ENCODE data around the gene CARMIL3.
A peak's percentile ranks its signal among the peaks of the same experiment; 100 is the strongest.
"Not testable (repeated sequence)": the region's sequence is repeated elsewhere in the genome, so short reads cannot be mapped to it uniquely, and the experiment has no call there.

Gene CARMIL3, protein sequence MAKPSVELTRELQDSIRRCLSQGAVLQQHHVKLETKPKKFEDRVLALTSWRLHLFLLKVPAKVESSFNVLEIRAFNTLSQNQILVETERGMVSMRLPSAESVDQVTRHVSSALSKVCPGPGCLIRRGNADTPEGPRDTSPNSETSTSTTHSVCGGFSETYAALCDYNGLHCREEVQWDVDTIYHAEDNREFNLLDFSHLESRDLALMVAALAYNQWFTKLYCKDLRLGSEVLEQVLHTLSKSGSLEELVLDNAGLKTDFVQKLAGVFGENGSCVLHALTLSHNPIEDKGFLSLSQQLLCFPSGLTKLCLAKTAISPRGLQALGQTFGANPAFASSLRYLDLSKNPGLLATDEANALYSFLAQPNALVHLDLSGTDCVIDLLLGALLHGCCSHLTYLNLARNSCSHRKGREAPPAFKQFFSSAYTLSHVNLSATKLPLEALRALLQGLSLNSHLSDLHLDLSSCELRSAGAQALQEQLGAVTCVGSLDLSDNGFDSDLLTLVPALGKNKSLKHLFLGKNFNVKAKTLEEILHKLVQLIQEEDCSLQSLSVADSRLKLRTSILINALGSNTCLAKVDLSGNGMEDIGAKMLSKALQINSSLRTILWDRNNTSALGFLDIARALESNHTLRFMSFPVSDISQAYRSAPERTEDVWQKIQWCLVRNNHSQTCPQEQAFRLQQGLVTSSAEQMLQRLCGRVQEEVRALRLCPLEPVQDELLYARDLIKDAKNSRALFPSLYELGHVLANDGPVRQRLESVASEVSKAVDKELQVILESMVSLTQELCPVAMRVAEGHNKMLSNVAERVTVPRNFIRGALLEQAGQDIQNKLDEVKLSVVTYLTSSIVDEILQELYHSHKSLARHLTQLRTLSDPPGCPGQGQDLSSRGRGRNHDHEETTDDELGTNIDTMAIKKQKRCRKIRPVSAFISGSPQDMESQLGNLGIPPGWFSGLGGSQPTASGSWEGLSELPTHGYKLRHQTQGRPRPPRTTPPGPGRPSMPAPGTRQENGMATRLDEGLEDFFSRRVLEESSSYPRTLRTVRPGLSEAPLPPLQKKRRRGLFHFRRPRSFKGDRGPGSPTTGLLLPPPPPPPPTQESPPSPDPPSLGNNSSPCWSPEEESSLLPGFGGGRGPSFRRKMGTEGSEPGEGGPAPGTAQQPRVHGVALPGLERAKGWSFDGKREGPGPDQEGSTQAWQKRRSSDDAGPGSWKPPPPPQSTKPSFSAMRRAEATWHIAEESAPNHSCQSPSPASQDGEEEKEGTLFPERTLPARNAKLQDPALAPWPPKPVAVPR (N-terminal part only)

DNA sequence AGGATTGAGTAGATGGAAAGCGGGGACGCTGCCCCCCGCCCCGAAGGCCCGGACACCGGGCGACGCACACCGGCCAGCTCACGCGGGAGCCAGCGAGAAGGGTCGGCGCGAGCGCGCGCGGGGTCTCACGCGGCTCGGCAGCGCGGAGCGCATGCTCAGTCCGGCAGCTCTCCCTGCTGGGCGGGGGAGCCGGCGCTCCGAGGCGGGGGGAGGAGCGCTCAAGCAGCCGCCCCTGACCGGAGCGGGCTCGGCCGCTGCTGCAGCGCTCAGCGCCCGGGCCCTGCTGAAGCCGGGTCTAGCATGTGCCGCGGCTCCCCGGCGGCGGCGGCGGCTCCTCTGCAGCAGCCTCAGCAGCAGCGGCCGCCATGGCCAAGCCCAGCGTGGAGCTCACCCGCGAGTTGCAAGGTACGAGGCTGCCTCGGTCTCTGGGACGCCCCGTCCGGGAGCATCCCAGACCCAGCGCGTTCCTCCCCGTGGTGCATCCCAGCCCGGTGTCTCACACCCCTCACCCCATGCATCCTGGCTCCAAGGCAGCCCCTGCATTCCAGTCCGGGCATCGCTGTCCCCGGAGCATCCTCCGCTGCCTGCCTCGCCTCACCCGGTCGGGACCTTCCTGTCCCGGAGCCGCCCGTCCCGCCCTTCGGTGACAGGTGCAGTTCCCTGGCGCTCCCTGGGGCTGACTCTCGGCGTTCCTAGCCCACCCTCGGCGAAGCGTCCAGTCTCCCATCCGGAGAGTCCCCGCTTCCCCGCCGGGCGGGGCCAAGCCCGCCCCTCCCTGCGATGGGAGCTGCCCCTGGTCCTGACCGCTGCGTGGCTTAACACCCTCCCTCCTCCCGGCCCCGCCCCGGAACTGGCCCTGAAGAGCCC, at the start of gene CARMIL3:
Gene CARMIL3 (plus strand): TSS at position 221 of the 867 bp plus-strand sequence. CDS start 145 bp downstream, at position 366.
- DNase-seq (ENCODE audit: low spot score) = peak; percentile 91

DNA sequence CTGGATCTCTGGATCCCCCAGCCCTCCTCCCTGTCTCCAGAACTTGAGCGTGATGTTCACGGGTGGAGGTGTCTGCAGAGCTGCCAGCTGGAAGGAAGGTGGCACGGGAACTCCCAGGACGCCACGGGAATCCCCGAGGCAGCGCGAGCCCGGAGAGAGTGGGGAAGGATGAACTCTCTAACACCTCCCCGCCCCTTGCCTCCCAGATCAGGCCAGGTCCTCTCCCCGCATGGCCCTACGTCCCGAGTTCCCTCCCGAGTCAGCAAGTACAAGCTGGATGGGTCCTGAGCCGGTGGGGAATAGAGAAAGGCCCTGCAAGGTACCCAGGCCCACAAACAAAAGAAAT, 45.4 kb upstream of the CARMIL3 start:
- not testable (repeated sequence) for DNase-seq (ENCODE audit: low spot score)

DNA sequence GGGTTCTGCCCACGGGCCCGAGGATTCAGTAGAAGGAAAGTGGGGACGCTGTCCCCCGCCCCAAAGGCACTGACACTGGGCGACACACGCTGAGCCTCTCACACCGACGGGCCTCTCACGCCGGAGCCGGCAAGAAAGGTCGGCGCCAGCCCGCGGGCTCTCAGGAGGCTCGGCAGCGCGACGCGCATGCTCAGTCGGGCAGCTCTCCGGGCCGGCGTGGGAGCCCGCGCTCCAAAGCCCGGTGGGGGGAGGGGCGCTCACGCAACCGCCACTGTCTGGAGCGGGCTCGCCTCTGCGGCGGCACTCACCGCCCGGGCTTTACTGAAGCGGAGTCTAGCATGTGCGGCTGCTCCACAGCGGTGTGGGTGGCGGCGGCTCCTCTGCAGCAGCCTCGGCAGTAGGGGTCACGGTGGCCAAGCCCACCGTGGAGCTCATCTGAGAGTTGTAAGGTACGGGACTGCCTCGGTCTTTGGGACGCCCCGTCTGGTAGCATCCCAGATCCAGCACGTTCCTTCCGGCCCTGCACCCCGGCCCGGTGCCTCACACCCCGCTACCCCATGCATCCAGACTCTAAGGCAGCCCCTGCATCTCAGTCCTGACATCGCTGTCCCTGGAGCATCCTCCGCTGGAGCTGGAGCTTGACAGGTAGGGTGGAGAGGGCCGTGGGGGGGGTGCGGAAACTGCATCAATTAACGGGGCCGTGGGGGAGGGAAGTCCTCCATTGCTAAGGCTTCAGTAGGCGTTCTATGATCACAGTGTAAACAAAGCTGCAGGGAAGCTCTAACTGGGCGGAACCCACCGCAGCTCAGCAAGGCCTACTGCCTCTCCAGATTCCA, 44.8 kb upstream of the CARMIL3 start:
- DNase-seq (ENCODE audit: low spot score) = not testable (repeated sequence)

DNA sequence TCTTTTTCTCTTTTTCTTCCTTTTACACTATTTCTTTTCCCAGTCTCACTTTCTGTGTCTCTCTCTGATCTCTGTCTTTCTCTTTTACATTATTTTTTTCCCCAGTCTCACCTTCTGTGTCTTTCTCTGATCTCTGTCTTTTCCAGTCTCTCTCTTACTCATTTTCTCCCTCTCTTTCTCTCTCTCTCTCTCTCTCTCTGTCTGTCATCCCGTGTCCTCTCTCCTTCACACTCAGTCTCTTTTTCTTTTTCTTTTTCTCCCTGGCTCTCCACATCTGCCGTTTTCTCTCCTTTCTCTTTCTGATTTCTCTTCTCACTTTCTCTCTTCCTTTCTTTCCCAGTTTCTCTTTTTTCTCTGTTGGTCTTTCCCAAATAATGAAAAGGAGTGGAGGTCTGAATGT, 40.8 kb upstream of the CARMIL3 start:
- no peak for DNase-seq (ENCODE audit: low spot score)

DNA sequence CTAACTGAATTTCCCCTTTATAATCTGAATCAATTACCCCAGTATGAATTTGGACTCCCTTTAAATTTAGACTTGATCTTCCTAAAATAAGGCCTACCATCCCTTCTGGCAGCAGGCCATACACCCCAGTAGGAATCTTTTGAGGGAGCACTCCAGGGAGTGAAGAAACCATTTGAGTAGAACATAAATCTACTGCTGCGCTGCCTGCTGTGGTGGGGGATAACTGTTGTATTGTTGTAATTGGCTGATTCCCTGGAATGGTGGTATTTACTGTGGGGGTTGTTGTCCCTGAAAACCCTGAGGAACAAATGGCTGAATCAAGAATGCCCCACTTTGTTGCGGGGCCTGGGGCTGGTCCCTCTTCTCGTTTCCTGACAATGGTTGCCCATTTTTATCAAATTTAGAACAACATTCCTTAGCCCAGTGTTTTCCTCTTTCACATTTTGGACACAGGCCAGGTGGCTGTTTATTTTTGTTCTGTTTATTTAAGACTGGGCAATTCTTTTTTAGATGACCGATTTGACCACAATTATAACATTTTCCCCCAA, 39.0 kb upstream of the CARMIL3 start:
- DNase-seq (ENCODE audit: low spot score) = not testable (repeated sequence)

DNA sequence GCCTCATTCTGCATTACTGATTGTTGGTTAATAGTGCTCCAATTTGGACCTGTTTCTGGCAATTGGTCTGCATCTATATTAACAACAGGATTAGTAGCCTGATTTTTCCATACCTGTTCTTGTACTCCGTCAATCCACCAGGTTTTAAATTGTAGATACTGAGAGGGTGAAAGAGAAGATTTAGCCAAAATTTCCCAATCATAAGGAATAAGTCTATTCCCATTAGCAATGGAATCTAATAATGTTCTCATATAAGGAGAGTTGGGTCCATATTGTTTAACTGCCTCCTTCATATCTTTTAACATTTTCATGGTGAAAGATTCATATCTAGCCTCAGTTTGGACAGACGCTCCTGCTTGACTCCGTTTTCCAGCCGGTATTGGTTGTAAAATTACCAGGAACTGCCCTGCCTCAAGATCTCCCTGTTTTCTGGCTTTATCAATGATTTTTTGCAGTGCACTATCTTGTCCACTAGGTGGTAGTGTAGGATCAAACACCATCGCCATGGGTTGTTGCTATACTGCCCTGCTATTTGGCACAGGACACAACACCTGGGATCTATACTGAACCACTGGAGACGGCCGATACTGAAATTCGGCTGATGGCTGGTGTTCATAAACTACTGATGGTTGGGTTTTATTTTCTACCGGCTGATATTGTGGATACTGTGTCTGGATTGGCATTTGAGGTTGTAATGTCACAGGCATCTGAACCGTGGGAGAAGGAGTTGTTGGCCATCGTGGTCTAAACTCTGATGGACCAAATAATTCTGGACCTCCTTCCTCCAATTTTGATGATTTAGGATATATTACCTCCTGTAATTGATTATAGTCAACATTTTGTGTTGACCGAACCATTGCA, 37.9 kb upstream of the CARMIL3 start:
- peak; percentile 72 for DNase-seq (ENCODE audit: low spot score)

DNA sequence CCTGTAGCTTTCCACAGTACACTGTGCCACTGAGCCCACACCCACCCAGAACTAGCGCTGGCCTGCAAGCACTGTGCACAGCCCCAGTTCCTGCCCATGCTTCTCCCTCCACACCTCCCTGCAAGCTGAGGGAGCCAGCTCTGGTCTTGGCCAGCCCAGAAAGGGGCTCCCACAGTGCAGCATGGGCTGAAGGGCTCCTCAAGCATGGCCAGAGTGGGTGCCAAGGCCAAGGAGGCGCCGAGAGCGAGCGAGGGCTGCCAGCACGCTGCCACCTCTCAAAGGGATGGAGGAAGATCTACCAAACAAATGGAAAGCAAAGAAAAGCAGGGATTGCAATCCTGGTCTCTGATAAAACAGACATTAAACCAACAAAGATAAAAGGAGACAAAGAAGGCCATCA, 36.1 kb upstream of the CARMIL3 start:
- not testable (repeated sequence) for DNase-seq (ENCODE audit: low spot score)

DNA sequence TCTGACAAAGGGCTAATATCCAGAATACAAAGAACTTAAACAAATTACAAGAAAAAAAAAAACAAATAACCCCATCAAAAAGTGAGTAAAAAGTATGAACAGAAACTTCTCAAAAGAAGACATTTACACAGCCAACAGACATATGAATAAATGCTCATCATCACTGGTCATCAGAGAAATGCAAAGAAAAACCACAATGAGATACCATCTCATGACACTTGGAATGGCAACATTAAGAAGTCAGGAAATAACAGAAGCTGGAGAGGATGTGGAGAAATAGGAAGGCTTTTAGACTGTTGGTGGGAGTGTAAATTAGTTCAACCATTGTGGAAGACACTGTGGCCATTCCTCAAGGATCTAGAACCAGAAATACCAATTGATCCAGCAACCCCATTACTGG, 32.8 kb upstream of the CARMIL3 start:
- not testable (repeated sequence) for DNase-seq (ENCODE audit: low spot score)

DNA sequence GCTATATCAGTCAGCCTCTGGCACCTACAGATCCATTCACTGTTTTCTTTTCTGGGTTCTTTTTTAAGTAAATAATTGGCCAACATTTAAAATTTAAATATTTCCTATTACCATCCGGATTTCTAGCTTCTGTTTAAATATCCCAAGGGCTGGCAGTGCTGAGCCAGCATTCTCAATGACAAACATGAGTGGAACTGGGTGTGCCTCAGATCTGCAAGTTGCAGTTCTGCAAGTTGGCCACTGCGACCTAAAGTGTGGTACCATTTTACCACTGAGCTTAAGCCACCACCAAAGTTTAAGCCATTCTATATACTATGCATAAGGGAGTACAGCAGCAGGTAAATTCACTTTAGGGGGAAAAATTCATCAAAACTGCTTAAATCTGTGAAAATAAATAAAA, 31.9 kb upstream of the CARMIL3 start:
- DNase-seq (ENCODE audit: low spot score) = not testable (repeated sequence)

DNA sequence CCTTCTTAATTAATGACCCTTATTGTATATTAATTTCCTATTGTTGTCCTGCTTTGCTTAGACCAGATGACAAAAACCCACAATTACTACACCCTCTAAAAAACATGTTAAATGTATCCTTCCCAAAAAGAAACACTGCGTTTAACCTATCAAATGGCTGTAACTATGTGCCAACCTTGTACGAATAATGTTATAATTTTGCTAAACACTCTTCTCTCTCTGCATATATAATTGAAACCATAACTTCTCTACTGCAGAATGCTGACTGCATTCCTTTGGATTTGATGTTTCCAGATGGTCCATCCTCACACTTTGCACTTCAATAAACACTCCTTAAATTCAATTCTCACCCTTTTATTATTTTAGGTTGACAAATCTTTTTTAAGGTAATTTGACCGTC, 31.3 kb upstream of the CARMIL3 start:
- not testable (repeated sequence) for DNase-seq (ENCODE audit: low spot score)

DNA sequence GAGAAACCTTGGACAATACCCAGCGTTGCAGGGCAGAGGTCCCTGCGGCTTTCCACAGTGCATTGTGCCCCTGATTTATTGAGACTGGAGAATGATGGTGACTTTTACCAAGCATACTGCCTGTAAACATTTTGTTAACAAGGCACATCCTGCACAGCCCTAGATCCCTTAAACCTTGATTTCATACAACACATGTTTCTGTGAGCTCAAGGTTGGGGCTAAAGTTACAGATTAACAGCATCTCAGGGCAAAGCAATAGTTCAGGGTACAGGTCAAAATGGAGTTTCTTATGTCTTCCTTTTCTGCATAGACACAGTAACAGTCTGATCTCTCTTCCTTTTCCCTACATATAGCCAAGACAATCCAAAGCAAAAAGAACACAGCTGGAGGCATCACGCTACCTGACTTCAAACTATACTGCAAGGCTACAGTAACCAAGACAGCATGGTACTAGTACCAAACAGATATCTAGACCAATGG, 26.8 kb upstream of the CARMIL3 start:
- not testable (repeated sequence) for DNase-seq (ENCODE audit: low spot score)

DNA sequence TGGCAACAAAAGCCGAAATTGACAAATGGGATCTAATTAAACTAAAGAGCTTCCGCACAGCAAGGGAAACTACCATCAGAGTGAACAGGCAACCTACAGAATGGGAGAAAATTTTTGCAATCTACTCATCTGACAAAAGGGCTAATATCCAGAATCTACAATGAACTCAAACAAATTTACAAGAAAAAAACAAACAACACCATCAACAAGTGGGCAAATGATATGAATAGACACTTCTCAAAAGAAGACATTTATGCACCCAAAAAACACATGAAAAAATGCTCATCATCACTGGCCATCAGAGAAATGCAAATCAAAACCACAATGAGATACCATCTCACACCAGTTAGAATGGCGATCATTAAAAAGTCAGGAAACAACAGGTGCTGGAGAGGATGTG, 22.1 kb upstream of the CARMIL3 start:
- DNase-seq (ENCODE audit: low spot score) = not testable (repeated sequence)

DNA sequence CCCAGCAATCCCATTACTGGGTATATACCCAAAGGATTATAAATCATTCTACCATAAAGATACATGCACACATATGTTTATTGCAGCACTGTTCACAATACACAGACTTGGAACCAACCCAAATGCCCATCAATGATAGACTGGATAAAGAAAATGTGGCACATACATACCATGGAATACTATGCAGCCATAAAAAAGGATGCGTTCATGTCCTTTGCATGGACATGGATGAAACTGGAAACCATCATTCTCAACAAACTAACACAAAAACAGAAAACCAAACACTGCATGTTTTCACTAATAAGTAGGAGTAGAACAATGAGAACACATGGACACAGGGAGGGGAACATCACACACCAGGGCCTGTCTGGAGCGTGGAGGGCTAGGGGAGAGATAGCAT, 20.5 kb upstream of the CARMIL3 start:
- DNase-seq (ENCODE audit: low spot score) = not testable (repeated sequence)

DNA sequence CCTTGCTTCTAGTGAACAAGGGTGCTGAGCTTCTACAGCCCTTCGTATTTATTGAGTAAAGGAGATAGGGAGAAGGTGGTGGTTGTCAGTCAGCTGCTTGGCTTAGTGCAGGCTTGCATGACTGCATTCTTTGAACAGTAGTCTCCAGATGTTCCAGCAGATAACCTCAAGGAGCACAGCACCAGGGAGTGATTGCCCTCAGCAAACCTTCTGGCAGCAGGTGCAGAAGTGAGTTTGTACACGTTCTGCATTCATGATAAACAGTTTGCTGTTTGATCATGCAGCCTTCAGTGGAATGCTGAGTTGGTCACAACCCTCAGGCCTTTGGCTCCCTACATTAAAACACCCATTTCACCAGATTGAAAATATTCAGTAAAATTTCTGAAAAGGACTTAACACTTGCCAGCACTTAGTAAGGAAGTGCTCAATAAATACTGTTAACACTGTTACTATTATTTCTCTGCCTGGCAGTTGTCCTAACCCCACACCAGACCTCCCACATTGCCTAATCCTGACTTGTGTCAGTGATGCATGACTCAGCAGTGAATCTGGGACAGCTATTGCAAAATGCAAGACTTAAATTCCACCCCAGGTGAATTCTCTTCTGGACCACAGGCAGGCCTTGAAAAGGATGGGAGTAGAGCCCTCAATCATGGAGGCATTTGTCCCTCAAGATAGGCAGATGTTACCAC, 18.9 kb upstream of the CARMIL3 start:
- DNase-seq (ENCODE audit: low spot score) = peak; percentile 67

DNA sequence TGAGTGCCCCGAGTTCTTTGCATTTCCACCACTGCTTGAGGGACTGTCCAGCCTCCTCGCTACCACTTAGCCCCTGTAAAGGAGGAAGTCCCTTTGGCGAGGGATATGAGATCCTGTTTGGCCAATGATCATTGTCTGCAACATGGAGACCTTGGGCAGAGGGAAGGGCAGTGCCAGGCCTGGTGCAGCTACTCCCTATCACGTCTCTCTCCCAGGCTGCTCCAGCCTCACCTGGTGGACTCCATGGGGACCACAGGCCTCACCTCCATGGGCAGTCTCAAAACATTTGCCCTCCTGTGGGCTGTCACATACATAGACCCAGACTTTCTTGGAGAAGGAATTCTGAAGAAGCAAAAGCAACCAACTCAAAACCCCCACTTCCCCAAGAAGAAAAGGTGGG, 16.0 kb upstream of the CARMIL3 start:
- not testable (repeated sequence) for DNase-seq (ENCODE audit: low spot score)

DNA sequence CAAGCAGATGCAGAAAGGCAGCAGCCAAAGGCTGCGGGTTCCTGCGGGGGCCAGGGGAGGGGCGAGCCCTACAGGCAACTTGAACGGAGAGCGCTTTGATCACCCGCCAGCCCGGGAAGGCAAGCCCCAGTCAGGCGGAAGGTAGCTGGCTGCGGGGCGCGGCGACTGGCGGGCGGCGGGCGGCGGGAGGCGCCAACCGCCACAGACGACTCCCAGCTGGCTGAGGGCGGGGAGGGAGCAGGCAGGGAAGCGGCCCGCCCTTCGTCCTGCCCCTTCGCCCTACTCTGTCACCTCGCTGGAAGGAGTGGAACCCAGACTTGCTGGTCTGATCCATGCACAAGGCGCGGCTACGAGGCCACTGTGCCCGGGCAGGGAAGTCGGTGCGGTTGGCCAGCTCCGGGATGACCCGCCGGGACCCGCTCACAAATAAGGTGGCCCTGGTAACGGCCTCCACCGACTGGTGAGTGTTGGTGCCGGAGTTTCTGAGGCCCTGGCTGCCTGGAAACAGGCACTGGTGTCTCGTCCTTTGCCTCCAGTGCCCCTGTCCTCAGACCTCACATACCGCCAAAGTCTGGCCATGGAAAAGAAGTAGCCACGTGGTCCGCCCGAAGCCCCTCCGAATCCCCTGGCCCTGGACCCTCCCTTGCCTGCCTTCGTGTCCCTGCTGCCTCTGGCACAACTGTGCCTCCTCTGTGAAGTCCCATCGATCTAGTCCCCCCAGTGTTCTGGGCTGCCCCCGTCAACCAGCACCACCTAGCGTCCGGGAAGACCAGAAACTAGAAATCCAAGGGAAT, 15.4 kb upstream of the CARMIL3 start:
- DNase-seq (ENCODE audit: low spot score) = peak; percentile 77

DNA sequence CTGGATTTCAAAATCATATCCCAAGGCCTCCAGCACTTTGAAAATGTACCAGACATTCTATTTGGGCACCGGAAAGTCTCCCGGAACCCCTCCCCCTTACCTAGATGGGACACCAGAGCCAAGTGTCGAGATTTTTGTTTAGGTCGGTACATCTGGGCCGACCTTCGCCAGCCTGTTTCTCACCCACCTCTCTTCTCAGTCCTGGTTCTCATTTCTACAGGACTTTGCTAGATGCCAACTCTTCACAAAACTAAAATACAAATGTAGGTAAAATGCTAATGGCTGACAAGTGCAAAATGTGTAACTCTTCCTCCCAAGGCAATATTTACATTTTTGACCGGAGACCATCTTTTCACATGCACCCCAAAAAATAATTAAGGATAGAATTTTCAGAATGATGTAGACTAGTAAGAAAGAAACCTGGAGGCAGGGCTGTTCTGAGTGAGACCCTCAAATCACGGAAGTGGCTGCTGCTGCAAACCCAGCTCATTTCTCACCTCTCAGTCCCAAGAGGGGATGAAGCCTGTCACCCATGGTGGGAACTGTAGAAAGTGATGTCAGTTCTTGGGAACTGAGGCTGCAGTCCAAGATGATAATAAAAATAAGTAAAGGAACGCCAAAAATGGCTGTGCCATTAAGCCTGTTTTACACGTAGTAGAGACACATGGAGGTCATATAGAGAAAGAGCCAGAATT, 14.7 kb upstream of the CARMIL3 start:
- not testable (repeated sequence) for DNase-seq (ENCODE audit: low spot score)

Measured in AG20443 (cell line).